ENCODE data around the gene NCKIPSD.

The NCKIPSD gene

DNA sequence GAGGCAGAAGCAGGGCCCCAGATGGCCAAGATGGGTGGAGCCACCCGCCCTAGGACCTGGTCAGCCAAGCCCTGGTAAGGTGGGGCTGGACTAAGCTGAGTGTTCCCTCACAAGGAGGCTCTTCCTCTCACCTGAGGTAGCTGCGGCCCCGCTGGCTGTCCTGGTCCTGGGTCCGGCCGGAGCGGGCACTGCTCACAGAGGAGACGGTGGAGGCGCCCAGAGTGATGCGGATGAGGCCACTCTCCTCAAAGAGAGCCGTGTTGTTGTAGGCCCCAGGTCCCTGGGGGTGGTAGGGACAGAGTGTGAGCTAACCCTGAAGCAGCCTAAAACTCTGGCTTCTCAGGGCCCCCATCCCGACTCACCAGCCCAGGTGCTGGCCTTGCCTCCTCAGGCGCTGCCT lies 43.1 kb downstream of the NCKIPSD start:
- no peak for DNase-seq

DNA sequence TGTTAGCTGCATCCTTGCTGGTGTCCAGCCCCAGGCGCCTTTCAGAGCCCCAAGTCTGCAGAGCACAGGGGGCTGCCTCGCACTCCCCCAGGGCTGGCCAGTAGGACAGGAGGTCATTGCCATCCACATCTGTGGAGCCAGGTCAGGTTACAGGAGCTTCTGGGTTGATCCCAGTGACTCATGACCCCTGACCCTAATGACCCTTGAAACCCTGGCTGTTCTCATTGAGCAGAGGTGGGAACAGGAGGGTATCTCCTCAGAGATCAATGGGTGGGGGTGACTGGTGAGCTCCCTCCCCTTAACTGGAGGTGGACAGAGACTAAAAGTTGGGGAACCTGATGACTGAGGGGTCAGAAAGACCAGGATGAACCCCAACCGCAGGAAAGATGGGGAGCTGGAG lies 44.3 kb downstream of the NCKIPSD start:
- no peak for DNase-seq

DNA sequence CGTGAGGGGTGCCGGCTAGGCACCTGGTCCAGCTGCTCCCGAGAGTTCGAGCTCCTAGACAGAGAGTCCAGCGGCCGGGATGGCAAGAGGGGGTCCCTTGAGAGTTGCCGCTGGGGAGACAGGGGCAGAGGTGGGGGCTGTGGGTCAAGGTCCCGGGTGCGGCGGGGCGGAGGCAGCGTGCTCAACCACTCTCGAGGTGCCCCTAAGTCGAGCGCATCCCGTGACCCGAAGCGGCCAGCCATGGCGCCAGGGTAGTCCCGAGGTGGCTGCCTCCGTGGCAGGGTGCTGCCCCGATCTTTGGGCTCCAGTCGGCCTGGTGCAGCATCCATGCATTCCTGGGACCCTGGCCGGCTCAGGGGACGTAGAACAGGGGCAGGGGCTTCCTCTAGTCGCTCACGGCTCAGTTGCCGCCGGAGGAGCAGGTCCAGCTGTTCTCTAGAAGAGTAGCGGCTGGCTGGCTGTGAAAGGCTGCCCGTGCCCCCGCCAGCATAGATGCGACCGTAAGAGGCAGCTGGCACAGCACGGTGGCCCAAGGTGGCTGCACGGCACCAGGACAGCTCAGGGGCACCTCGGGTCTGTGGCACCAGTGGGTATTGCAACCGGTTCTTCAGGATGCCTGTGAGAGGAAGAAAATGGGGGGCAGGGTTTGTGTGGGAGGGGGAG lies 45.6 kb downstream of the NCKIPSD start:
- no peak for DNase-seq

DNA sequence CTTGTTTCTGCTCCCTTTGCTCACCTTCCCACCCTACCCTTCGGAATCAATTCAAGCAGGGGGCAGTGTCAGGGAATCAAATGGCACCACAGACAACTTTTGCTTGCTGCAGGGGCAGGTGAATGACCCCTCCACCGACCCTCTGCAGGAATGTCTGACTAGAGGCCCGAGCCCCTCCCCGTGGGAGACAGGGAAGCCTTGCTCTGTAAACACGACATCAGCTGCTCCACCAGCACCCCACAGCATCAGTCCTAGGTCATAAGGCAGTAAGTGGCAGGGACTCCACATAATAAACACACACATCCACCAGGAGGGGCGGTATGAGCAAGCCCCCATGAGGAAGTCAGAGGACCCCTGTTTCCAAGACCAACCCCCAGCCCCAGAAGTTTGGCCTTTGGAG lies 48.4 kb downstream of the NCKIPSD start:
- DNase-seq, result no peak

DNA sequence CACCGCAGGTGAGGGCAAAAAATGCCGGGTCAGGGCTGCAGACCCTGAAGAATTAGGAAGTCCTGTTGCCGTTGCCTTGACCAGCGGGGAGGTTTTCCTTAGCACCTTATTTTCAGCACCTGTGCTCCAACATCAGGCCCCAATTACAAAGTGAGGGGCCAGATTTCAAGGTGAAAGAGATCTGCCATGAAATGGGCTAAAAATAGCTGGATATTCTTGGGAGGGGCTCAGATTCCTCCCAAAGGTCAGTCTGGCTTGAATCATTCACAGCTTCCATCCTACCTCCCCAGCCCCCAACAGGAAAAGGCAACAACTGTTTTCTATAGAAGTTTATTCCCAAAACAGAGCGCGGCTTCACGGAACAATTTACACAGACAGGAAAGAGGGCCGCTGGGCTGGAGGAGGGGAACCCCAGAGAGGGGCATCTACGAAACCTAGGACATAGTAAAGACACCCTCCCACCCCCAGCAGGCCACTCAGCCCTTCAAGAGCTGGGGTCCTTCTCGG lies 49.5 kb downstream of the NCKIPSD start:
- DNase-seq, result no peak

DNA sequence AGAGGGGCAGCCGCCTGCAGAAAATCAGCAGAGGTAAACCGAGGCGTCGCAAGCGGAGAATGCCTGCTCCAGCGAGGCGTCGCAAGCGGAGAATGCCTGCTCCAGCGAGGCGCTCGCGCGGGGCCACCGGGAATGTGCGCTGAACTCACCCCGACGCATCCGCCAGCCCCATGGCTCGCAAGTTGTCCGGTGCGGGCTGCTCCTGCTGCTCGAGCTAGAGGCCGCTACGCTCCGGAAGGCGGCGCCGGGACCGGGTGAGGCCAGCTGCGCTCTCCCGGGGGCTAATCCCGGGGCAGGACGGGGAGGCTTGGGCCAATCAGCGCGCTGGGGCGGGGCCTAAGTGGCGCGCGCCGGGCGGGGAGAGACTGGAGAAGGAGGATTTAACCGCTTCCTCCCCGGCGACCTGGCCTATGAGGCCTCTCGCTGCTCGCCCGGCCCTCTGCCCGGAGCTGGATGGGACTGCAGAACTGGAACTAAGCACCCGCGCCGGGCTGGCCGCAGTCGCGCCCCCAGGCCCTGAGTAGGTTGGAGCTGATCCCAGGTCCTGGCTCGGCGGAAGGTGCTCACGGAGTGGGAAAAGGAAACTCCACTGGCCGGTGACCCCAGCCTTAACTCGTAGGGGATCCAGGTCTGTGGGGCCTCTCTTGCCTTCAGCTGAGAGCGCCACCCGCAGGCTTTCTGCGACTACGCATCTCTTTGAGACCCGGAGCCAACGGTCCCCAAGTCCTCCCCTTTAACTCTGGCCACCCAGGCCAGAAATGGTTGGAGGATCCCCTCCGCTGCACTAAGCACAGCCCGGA lies 50.3 kb downstream of the NCKIPSD start, which contains the start of gene SLC26A6:
TSS of gene SLC26A6 (minus strand) at position 240 of the 800 bp plus-strand sequence. CDS start at position 172, 68 bp downstream.
- peak; percentile 85 for DNase-seq

DNA sequence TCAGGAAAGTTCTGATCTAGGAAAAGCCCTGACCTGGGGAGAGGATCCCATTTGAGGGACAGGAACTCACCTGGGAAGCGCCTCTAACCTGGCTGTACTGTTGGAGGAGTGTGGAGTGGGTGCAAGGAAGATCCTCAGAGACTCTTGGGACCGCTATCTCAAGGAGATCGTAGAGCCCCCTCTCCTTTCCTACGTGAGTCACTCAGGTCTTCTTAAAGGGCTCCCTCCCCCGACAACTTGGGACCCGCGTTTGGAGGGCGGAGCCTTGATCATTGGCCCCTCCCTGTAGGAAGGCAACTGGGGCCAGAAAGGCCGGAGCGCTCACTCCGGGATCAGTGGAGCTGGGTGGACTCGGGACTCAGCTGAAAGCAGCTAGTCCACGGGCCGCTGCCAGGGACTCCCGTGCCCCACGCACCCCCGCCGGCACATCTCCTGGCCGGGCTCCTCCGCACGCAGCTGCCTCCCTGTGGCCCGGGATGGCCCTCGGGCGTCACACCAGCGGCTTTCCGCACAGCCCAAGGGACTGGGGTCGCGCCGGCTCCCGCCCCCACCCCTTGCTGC lies 51.0 kb downstream of the NCKIPSD start:
- DNase-seq, result no peak

DNA sequence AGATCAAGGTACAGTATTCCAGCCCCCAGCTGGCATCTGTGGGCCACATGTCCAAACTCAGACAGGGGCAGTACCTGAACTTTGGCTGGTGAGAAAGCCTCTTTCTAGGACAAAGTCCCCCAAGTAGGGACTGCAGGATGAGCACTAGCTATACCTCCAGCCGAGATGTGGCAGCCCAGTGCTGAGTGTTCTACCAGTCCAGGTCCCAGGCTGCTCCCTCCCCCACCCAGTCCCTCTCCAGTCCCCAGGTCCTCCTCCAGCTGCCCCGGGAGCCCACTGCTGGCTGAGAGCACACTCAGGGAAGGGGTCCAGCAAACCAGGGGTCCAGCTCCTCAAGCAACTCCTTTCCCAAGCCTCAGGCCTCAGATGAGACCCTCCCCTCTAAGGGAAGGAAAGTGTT lies 52.0 kb downstream of the NCKIPSD start:
- no peak for DNase-seq

DNA sequence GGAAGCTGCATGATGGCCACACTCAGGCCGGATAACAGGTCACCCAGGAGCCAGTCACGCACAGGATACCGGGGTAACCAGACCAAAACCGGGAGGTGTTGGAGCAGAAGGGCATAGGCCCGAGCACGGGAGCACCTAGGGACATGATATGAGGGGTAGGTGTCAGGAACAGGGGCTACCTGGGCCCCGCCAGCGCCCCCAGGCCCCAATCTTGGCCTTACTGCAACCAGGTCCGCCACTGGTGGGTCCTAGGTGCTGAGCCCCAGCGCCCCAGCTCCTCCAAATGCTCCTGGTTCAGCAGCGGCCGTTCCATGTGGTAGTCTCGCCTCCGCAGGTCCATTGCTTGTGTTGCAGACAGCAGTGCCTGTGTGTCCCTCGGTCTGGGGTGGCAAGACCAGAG lies 52.5 kb downstream of the NCKIPSD start:
- no peak for DNase-seq

DNA sequence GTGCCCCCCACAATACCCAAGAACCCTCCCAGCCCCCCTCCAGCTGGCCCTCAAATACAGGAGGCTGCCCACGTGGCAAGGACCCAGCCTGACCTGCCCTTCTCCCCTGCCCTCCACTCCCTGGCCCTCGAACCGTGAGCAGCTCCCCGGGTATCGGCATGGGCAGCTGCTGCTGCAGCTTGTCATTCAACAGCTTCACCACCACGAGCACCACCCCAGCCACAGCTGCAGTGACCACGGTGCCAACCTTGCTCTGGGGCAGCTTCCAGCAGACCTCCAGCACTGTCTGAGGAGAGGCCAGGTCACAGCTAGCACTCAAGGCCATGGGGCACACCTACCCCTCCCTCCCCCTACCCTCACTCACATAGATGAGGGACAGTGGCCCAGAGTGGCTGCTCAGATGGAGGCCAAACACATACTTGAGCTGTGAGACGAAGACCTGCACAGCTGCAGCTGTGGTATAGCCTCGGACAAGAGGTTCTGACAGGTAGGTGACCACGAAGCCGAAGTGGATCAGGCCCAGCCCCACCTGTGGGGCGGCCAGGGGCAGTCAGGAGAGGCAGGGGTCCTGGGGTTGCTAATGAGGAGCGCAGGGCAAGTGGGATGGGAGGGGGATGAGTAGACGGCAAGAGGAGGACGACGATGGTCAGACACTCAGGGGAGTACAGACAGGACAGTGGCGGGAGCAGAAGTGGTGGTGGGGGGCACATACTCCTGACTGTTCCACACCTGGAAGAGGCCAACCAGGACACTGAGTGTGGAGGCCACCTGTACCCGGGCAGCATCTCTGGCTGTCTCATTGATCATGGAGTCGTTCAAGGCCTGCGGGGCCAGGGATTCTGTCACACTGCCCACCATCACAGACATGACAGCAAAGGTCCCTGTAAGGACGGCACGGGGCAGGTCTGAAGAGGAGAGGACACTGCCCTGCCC lies 53.9 kb downstream of the NCKIPSD start:
- no peak for DNase-seq

DNA sequence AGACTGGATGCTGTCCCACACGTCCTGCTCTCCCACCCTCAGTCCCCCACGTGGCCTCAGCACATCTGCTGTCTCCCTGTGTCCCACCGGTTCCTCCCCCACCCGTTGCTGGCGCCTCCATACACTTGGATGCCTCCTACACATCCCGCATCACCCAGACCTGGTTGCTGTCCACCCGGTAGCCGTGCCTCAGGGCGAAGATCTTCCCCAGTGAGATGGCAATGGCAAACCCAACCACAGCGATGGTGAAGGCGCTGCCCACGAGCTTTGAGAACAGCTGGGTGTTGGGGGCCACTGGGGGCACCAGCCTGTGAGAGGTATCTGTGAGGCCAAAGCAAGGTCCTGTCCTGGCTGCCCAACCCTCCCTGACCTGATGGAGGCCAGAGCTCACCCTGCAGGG lies 54.9 kb downstream of the NCKIPSD start:
- no peak for DNase-seq

DNA sequence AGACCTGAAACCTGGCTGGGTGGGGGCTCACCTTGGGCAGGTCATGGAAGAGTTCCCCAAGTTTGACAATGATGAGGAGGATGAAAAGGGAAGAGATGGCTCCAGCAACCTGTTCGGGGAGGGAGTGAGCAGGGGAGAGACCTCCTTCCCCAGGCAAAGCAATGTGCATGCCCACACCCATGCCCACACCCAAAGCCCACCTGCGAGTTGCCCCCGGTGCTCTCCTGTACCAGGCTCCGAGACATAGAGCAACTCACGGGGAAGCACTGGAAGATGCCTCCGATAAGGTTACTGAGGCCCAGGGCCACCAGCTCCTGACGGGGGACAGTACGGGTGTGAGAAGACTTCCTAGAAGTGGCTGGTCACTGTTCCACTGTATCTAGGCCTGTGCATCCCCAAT lies 55.3 kb downstream of the NCKIPSD start:
- DNase-seq, result no peak

DNA sequence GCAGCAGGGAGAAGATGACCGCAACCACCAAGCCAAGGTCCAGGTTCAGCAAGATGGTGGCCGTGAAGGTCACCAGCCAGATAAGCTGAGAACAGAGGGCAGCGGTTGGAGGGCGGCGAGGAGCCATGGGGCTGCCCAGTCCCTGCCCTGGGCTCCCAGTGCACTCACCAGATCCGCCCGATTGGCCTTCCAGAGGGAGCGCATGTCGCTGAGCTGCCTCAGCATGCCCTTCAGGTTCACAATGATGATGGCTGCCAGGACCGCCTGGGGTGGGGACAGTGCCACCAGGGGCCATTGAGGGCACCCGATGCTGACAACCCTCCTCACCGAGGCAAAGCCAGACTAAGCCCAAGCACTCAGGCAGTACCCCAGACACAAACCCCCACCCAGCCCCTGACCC lies 55.8 kb downstream of the NCKIPSD start:
- DNase-seq, result no peak

DNA sequence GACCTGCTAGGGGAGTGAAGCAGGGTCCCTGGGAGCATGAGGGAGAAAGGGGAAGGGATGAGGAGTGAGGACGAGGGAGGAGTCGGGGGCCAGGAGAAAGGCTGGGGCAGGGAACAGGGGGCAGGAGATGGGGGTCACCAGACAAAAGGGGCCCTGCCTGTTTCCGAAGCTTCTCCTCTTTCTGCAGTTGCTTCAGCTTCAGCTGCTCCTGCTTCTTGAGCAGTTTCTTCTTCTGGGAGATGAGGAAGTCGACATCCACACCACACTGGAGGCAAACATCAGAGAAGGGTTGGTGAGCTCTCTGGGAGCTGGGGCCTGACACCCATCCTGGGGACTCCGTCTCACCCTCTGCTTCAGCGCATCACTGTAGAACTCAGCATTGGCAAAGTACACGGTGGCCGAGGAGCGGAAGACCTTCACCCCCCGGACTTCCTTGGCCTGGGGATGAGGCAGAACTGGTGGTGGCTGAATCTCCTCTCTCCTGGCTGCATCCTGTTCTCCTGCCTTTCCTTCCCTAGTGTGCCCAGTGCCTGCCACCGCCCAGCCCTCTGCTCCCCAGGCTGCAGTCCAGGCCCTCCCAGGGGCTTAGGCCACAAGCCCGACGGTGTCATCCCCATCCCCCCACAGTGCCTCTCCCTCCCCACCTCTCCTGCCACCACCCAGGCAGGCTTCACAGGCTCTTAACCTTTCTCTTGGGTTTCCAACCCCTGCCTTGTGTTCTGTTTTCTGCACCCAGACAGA lies 57.3 kb downstream of the NCKIPSD start:
- no peak for DNase-seq

DNA sequence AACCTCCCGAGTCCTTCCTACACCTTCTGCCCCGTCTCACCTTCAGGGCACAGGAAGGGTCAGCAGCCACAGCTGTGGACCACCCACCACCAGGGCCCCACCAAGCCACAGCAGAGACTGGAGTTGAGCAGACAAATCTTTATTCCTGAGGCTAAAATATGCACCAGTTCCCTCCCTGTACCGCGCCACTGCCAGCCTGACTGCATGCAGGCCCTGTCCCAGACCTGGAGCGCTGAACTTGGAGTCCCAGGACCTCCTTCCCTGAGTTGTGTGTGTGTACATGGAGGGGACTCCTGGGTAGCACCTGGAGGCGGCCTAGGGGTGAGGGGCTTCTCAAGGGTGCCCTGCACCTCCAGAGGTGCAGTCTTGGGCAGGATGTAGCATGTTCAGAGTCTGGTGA lies 60.1 kb downstream of the NCKIPSD start:
- DNase-seq, result no peak

DNA sequence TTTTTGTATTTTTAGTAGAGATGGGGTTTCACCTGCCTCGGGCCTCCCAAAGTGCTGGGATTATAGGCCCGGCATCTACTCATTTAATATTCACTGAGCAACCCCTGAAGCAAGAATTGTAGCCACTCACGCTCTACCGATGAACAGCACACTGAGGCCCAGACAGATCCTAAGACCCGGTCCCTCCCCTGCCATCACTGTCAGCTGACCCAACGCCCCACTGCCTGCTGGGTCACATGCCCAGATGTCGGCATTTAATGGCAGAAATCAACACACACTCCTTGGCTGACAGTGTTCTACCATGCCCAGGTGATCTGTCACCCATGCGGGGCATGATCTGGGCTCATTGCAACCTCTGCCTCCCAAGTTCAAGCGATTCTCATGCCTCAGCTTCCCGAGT lies 60.9 kb downstream of the NCKIPSD start:
- no peak for DNase-seq

DNA sequence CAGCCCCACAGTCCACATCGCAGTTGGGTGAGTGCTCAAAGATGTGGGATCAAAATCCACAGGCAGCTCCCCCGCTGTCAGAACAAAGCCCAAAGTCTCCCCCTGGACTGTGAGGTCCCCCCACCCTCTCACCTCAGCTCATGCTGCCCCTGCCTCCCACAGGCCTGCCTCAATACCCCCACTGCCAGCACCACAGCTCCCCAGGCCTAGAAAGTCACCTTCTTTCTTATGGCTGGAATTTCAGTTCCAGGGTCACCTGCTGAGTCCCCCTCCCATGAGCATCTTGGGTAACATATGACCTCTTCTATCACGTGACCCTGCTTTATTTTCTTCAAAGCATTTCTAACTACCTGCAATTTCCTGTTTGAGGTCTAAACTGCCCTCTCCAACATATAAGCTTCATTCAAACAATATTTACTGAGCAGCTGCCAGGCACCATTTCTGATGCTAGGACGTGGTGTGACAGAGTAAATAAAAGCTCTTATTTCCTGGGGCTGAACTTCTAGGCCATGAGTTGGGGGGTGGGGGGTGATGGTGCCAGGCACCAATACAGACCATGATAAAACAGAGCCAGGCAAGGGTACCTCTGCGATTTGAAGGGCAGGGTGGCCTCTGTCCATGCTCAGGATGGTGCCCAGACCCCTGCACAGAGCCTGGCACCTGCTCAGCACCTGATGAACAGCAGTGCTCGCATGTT lies 61.7 kb downstream of the NCKIPSD start:
- DNase-seq, result peak; percentile 63

Measured in NCI-H510A (cell line).